Fibroblast of upper back skin (primary cell): ENCODE results near the gene SYNPO2L.

ENCODE experiments used
- DNase-seq: peaks from one replicate; pipeline ENCODE4 v3.0.0-alpha.2; 2013

SYNPO2L gene

GRCh38 chr10:73614720-73615119, 41.1 kb downstream of the SYNPO2L start:
- no peak for DNase-seq

GRCh38 chr10:73609116-73609515, 46.7 kb downstream of the SYNPO2L start:
- no peak for DNase-seq

- DNase-seq: peak; percentile 5
Measured at GRCh38 chr10:73601486-73601921, 54.3 kb downstream of the SYNPO2L start.

GRCh38 chr10:73597346-73597745, 58.5 kb downstream of the SYNPO2L start:
- DNase-seq: peak; percentile 7
